Measurements from ENCODE around the gene PTPRD.

Gene PTPRD

DNA sequence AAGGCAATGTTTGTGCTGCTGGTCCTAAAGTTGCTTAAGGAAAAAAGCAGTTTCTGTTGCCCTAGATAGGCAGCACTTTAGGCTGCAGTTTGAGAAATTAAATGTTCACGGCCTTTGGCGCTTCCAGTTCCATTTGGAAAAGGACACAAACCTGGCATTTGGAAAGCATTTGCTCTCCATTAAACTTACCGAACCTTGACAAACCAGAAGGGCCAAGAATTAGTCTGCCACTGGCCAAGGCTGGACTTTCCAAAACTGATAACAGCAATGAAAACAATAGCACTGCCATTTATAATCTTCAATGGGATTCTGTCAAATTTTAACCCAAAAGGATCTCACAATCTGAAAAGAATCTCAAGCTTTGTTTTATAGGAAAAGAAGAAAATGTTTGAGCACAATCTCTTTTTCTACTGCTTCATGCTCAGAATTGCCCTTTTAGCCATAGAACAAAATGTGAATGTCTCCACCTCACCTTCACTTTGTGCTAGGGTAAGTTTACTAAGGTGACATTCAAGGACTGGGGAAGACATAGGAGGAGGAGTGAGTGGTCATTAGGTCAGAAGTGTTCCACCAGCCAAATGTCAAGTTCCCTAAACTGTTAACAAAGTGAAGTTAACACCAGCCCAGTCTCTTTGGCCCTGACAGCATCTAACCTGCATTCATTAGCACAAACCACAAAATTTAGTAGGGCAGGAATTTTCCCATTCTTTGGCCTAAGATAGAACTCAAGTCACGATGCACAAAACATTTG is 2229.8 kb downstream of the PTPRD start:
- no peak for TF ChIP-seq CTCF (IDR thresholded peaks at IDR 0.05; ENCODE audit: borderline replicate concordance, control extremely low read depth, extremely low read depth, insufficient read depth, missing control alignments)
- DNase-seq (ENCODE audit: low spot score) = no peak
- in situ Hi-C loops (cut with MboI; ENCODE audit: low sequenced_read_pairs, unreplicated experiment) = no loop called here

GRCh38 chr9:8382266-8382665 is 2230.5 kb downstream of the PTPRD start:
- no peak for DNase-seq (ENCODE audit: low spot score)
- in situ Hi-C loops (cut with MboI; ENCODE audit: low sequenced_read_pairs, unreplicated experiment) = no loop called here

DNA sequence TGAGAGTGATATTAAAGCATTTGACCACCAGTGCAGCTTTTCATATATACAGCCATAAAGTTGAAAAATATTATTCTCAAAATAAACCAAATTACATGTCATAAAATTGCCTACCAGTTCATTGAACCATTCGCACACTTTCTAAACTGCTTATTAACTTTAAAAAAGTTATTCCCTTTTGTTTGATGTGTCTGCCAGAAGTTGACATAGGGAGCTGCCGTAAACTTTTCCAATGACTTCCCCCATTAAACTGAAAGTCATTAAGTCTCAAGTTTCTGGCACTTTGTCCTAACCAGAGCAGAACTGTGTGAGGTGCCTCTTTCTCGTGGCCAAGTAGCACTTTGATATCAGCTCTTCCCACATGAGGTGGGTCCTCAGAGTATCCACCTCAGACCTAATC is 2231.2 kb downstream of the PTPRD start:
- DNase-seq (ENCODE audit: low spot score) = no peak
- no peak for TF ChIP-seq CTCF (IDR thresholded peaks at IDR 0.05; ENCODE audit: borderline replicate concordance, control extremely low read depth, extremely low read depth, insufficient read depth, missing control alignments)
- in situ Hi-C loops (cut with MboI; ENCODE audit: low sequenced_read_pairs, unreplicated experiment) = no loop called here

More at GRCh38 chr9:8382266-8382665, 2230.5 kb downstream of the PTPRD start:
- no peak for TF ChIP-seq CTCF (IDR thresholded peaks at IDR 0.05; ENCODE audit: borderline replicate concordance, control extremely low read depth, extremely low read depth, insufficient read depth, missing control alignments)

- TF ChIP-seq CTCF (IDR thresholded peaks at IDR 0.05; ENCODE audit: borderline replicate concordance, control extremely low read depth, extremely low read depth, insufficient read depth, missing control alignments) = no peak
- in situ Hi-C loops (cut with MboI; ENCODE audit: low sequenced_read_pairs, unreplicated experiment) = no loop called here
- no peak for DNase-seq (ENCODE audit: low spot score)
Measured at GRCh38 chr9:8374471-8374870, 2238.3 kb downstream of the PTPRD start.

- TF ChIP-seq CTCF (IDR thresholded peaks at IDR 0.05; ENCODE audit: borderline replicate concordance, control extremely low read depth, extremely low read depth, insufficient read depth, missing control alignments) = no peak
- in situ Hi-C loops (cut with MboI; ENCODE audit: low sequenced_read_pairs, unreplicated experiment) = no loop called here
- no peak for DNase-seq (ENCODE audit: low spot score)
Measured at GRCh38 chr9:8371686-8372085, 2241.1 kb downstream of the PTPRD start.

- in situ Hi-C loops (cut with MboI; ENCODE audit: low sequenced_read_pairs, unreplicated experiment) = no loop called here
Measured at GRCh38 chr9:8366161-8366926, 2246.5 kb downstream of the PTPRD start.

More at GRCh38 chr9:8366161-8366926, 2246.5 kb downstream of the PTPRD start:
- no peak for DNase-seq (ENCODE audit: low spot score)
- TF ChIP-seq CTCF (IDR thresholded peaks at IDR 0.05; ENCODE audit: borderline replicate concordance, control extremely low read depth, extremely low read depth, insufficient read depth, missing control alignments) = no peak

Measured in GM13976 (cell line).